Fibroblast of skin of left biceps (primary cell): ENCODE measurements around the gene NOS3.

ENCODE experiments used
- DNase-seq, 2 experiments: peaks; one replicate each; pipeline ENCODE4 v3.0.0-alpha.2; 2013; ENCODE audit warnings: low read depth in 2 of 2

Gene NOS3

DNA sequence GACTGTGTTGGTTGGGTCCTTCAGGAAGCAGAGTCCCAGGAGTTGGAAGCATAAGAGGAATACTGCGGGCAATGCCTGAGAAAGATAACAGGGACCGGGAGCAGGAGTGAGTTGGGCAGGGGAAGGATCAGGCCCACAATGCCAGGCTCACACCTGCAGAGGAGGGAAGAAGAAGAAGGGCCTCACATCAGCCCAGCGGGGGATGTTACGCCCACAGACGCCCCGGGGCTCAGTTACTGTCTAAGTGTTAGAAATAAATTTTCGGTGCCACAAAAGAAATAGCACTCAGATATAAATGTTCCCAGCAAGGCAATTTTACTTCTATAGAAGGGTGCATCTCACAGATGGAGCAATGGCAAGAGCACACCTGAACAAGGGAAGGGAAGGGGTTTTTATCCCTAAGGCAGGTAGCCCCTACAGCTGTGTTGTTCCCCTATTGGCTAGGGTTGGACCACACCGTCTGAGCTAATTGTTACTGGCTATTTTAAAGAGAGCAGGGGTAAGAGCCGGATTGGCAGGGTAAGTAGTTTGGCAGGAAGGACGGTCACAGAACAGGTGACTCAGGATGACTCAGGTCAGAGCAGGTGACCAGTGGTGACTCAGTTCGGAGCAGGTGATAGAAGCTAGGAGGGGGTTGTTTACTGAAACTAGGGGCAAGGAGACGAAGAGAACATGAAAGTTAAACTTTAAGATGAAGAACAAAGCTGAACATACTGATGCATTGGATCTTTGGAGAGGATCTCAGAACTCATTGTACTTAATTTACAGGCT is at the start of gene NOS3:
Gene NOS3 (plus strand): TSS at position 602 of the 771 bp plus-strand sequence. CDS start 2,787 bp downstream, outside the sequence.
- DNase-seq = no peak

DNA sequence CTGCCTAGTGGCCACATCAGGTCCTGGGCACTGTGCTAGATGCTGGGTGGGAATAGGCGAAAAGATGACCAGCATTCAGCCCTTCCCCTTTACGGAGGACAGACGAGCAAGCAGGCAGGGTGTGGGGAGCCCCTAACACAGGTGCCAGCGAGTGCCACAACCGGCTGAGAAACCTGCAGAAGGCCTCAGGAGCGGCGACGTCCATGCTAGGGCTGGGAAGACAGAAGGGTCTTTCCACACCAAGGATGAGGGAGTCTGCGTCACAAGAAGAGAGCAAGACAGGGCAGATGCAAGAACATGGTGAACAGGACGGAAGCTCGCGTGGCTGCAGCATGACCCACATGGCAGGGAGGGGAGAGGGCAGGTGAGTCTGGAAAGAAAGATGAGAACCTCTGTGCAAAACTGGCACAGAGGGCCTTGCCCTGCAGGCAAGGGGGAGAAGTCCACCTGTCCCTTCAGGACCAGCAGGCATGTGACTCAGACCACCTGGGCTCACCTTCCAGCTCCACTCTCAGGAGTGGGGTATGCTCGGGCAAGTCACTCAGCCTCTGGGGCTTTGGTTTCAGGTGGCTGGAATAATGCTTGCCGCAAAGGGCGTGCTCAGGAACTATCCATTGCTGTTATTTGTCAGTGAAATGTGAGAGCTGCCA is 49.3 kb upstream of the NOS3 start:
- DNase-seq = no peak

GRCh38 chr7:150942001-150942590 is 48.7 kb upstream of the NOS3 start:
- no peak for DNase-seq

DNA sequence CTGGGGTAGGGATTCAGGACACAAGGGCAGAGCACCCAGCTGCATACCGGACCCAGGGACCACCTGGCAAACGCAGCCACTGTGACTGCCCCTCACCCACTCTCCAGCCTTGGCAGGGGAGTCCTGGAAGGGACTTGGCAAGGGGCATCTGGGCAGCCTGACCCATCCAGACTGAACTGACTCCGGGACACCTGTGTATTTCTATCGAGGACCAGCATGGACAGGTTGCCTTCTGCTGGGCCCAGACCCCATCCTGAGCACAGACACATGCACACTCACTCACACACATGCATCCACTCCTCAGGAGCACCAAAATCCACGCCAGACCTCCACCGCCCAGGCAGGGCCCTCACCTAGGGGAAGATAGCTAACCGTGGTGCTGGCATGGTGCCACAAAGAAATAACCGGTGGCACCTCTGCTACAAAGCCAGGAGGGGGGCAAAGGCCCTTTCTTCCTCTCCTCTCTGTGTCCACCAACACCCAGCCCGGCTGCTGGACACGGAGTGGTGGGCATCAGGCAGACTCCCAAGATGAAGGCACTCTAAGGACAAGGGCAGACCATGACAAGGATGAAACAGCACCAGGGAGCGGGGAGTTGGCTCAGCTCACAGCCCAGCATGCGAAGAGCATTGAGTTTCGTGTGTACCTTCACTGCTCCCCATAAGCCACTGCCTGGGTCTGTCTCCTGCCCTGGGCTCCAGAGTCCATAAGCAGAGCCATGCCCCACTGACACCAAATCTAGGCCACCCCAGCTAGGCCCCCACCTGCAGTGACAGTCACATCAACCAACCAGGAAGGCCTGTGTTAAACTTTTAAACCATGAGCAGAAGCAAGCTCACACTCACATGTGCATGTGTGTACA is 48.0 kb upstream of the NOS3 start:
- DNase-seq = no peak

DNA sequence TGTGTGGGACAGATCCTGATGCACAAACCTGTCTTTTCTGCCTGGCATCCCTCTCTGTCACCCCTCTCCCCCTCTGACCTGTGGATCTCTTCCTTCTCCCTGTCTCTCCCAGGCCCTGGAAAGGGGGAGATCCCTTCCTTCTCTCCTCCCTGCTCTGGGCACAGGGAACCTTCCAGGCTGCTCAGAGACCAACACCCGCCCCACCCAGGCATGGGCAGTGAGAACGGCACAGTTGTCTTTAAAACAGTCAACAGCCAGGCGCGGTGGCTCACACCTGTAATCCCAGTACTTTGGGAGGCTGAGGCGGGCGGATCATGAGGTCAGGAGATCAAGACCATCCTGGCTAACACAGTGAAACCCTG is 47.4 kb upstream of the NOS3 start:
- DNase-seq = no peak

- no peak for DNase-seq
Measured at GRCh38 chr7:150944066-150945042, 46.5 kb upstream of the NOS3 start.

- no peak for DNase-seq
Measured at GRCh38 chr7:150945171-150945852, 45.5 kb upstream of the NOS3 start.

DNA sequence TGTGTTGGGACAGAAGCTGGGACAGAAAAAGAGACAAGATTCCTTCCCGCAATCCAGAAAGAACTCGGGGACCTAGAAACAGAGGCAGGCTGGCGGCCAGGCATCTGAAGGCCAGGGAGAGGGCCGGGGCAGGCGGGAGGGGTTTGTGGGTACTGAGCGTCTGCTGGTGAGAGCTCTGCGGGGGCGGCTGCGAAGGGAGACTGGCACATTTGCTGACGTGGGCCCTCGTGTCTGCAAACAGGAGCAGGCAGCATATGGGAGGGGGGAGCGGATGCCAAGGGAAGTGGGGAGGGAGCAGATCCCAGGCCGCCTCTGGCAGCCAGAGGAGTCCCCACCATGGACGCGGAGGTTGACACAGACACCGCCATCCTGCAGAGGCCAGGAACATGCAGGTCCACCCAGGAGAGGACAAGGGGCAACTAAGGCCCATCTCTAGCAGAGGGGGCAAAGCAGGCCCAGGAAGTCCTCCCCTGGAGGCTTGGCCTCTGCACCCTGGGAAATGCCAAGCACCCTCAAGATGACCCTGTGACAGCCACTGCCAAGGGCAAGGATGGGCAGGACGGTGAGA is 44.9 kb upstream of the NOS3 start:
- no peak for DNase-seq

DNA sequence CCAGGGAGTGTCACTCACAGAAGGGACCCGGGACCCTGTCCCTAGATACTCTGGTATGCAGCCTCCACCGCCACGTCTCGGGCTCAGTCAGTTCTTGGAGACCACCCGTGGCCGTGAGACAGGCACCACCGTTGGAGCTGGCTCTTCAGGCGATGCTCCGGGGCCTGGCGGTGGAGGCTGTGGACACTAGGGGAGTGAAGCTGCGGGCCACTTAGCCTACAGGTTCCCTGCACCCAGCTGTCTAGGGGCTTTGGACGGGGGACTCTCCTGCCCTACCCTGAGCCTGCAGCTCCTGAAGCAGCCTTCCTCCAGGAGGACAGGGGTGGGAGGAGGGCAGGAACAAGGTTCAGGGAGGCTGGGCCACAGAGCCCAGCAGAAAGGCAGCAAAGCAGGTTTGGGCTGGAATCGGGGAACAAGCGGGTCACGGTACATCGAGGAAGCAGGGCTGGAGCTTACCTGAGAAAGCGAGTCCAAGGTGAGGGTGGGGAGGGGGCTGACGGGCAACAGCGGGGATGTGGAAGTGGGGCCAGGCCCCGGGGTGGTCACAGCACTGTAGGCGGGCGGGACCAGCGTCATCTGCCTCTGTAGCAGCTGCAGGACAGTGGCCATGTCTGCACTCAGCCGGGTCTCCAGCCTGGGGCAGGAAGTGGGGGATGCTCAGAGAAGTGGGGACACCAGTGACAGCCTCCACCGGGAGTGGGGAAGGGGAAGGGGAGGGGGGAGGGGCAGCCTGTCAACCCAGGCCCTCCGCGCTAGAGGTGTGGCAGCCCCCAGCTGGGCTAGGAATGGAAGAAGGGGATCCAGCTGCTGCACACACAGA is 44.2 kb upstream of the NOS3 start:
- no peak for DNase-seq

DNA sequence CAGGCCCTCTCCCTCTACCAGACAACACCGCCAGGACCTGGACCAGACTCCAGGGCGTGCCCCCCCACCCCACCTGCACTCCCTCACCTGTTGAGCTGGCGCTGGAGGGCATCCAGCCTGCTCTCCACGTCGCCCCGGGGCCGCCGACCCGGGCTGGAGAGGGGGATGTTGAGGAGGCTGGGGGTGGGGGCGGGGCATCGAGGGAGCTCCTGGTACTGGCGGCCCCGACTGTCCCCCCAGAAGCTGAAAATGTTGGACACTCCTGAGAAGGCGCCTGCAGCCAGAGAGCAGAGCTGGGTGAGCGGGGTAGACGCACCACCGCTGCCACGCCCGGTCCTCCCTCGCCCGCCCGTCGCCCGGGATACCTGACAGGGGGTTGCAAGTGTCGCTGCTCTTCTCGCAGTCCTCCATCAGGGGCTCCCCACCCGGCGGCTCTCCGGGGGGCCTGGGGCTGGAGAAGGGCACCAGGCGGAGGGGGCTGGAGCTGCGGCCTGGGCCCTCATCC is 43.5 kb upstream of the NOS3 start:
- no peak for DNase-seq

GRCh38 chr7:150947761-150948651 is 42.8 kb upstream of the NOS3 start:
- DNase-seq = no peak

DNA sequence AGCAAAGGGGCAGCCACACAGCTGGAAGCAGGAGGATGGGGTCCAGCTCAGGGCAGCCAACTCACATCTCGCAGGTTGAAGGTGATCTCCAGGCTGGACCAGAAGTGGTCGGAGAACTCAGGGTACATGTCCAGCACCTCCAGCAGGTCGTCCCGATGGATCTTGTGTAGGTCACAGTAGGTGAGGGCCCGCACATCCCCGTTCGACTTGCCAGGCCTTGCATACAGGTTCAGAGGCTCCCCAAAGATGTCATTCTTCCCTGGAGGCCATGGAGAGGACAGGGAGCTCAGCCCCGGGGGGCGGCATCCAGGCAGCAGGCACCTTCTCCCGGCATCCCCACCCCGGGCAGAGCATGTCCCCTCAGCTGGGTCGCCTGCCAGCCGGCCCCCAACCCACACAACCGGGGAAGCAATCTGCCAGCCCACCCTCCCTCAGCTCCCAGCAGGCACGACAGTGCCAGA is 42.0 kb upstream of the NOS3 start:
- no peak for DNase-seq

- no peak for DNase-seq
Measured at GRCh38 chr7:150949564-150949963, 41.3 kb upstream of the NOS3 start.

DNA sequence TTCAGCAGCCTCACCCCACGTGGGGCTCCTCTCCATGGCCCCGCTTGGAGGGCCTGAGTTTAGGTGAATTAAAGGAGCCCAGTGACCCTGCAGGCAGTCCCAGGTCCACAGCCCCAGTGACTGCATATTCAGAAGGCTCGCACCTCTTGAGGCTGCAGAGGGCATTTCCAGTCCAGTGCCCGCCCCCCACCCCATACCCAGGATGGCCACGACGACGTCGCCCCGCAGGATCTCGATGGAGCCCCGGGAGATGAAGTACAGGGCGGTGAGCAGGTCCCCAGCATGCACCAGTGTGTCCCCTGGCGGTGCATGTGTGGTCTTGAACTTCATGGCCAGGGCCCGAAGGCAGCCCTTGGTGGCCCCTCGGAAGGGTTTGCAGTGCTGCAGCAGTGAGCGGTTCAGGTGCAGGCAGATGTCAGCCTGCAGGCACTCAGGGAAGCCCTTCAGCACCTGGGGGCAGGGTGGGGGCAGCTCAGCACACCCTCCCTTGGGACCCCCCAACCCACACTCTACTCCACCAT is 40.8 kb upstream of the NOS3 start:
- DNase-seq = no peak

- DNase-seq = no peak
Measured at GRCh38 chr7:150950496-150951180, 40.2 kb upstream of the NOS3 start.

DNA sequence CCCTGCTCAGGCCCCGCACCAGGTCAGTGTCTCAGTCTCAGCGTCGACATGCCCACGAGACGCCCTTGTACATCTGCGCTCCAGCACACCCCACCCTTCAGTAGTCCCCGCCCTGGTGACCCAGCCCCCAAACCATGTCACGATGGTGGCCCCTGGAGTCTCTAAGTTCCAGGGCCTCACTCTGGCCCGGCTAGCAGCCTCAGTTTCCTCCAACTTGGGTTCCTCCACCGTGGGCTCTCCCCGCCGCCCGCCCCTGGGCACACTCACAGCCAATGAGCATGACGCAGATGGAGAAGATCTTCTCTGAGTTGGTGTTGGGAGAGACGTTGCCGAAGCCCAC is 39.7 kb upstream of the NOS3 start:
- no peak for DNase-seq

GRCh38 chr7:150951521-150951920 is 39.3 kb upstream of the NOS3 start:
- no peak for DNase-seq
